GM23338 (cell line): ENCODE measurements around the gene ISY1. TPM values are rescaled to one million over a fixed set of nuclear protein-coding genes. Genes with fewer than 3 reads are reported as not detected.

Source experiments
- ATAC-seq: fragments of 200-7000 bp; cut with Tn5 transposase; 3 replicates; pipeline ENCODE4 v1.9.1; 2020
- DNase-seq: peaks from one replicate; pipeline ENCODE4 v3.0.0-alpha.2; 2015; ENCODE audit warnings: low spot score
- H2AFZ ChIP-seq: fragments of 200-600 bp; sonication (generic); 2 replicates; pipeline ENCODE4 v1.8.0; 2016; ENCODE audit warnings: antibody characterized with exemption, mild to moderate bottlenecking, moderate library complexity
- H3F3A ChIP-seq: fragments of 200-600 bp; sonication (generic); replicated peaks from 2 replicates; pipeline ENCODE4 v1.8.0; 2017; ENCODE audit warnings: antibody characterized with exemption, mixed run types, low read depth
- H3K27ac ChIP-seq: fragments of 200-600 bp; sonication (generic); 2 replicates; pipeline ENCODE4 v1.6.1; 2016; ENCODE audit warnings: low read depth
- H3K27me3 ChIP-seq: fragments of 200-600 bp; sonication (generic); 2 replicates; pipeline ENCODE4 v1.8.0; 2016; ENCODE audit warnings: mild to moderate bottlenecking, mixed run types, moderate library complexity; ENCODE audit not compliant: insufficient read depth
- H3K36me3 ChIP-seq: fragments of 200-600 bp; sonication (generic); 2 replicates; pipeline ENCODE4 v1.8.0; 2016; ENCODE audit warnings: mild to moderate bottlenecking; ENCODE audit not compliant: insufficient read depth
- H3K4me1 ChIP-seq: fragments of 200-600 bp; sonication (generic); 2 replicates; pipeline ENCODE4 v1.8.0; 2016; ENCODE audit warnings: mild to moderate bottlenecking, moderate library complexity; ENCODE audit not compliant: insufficient read depth
- H3K4me2 ChIP-seq: fragments of 200-600 bp; sonication (generic); 2 replicates; pipeline ENCODE4 v1.7.1; 2017; ENCODE audit warnings: mixed run types
- H3K4me3 ChIP-seq: fragments of 200-600 bp; sonication (generic); 2 replicates; pipeline ENCODE4 v1.6.1; 2016; ENCODE audit warnings: mixed run types
- H3K79me2 ChIP-seq: fragments of 200-600 bp; sonication (generic); replicated peaks from 2 replicates; pipeline ENCODE4 v1.8.0; 2017; ENCODE audit warnings: mild to moderate bottlenecking; ENCODE audit not compliant: insufficient read depth
- H3K9me2 ChIP-seq: fragments of 200-600 bp; sonication (generic); 2 replicates; pipeline ENCODE4 v1.8.0; 2017; ENCODE audit not compliant: insufficient read depth
- H4K20me1 ChIP-seq: fragments of 200-600 bp; sonication (generic); replicated peaks from 2 replicates; pipeline ENCODE4 v1.8.0; 2017; ENCODE audit warnings: mild to moderate bottlenecking; ENCODE audit not compliant: insufficient read depth
- H3K27ac Mint-ChIP-seq: 2 replicates; pipeline ENCODE4 v1.8.0; 2020; ENCODE audit warnings: inconsistent platforms, mild to moderate bottlenecking, moderate library complexity, mixed read lengths
- H3K27me3 Mint-ChIP-seq: 3 replicates; pipeline ENCODE4 v1.8.0; 2022; ENCODE audit warnings: low read depth, mild to moderate bottlenecking, moderate library complexity, mixed read lengths, inconsistent platforms; ENCODE audit not compliant: insufficient read depth, poor library complexity
- H3K36me3 Mint-ChIP-seq: 3 replicates; pipeline ENCODE4 v1.8.0; 2021; ENCODE audit warnings: low read depth, mild to moderate bottlenecking, inconsistent platforms, moderate library complexity, mixed read lengths
- H3K4me1 Mint-ChIP-seq: 3 replicates; pipeline ENCODE4 v1.8.0; 2020; ENCODE audit warnings: mild to moderate bottlenecking, inconsistent platforms, mixed read lengths
- H3K4me3 Mint-ChIP-seq: 3 replicates; pipeline ENCODE4 v1.8.0; 2021; ENCODE audit warnings: moderate library complexity, mild to moderate bottlenecking, inconsistent platforms, mixed read lengths
- H3K9me3 Mint-ChIP-seq: 3 replicates; pipeline ENCODE4 v1.8.0; 2020; ENCODE audit warnings: moderate library complexity, mild to moderate bottlenecking, inconsistent platforms, mixed read lengths
- NANOG ChIP-seq: IDR thresholded peaks from 2 replicates; pipeline ENCODE4 v1.6.1; 2016; ENCODE audit warnings: antibody characterized with exemption, borderline replicate concordance
- POLR2AphosphoS5 ChIP-seq: IDR thresholded peaks from 2 replicates; pipeline ENCODE4 v1.6.1; 2016; ENCODE audit warnings: antibody characterized with exemption, low read depth
- polyA plus RNA-seq: library from polyadenylated mRNA; unstranded; fragments of >200 nt; fragmentation: Nextera tagmentation; extraction: Ambion mirVana; gene quantifications from 2 replicates; pipeline ENCODE4 v1.2.1, GENCODE V29; 2016
- total RNA-seq: library from RNA; depleted of rRNA; stranded (reverse); fragments of >200 nt; shearing (Covaris generic); gene quantifications from 2 replicates; pipeline ENCODE4 v1.2.3, GENCODE V29; 2014
- TF ChIP-seq, protein P1 (sequence below): fragments of 250-450 bp; sonication (Bioruptor Pico); IDR thresholded peaks from 2 replicates; pipeline ENCODE4 v1.5.0; 2020; ENCODE audit warnings: mild to moderate bottlenecking, moderate library complexity
- TF ChIP-seq, protein P2 (sequence below), 2 experiments: fragments of 200-600 bp in 1 of 2; sonication (generic) in 1 of 2; conservative IDR thresholded peaks; 2 replicates each; pipeline versions ENCODE4 v1.5.1 to v1.6.1; 2016 to 2017; ENCODE audit warnings: antibody characterized with exemption in 2 of 2, low read depth in 2 of 2, mild to moderate bottlenecking in 2 of 2, moderate library complexity in 1 of 2

ISY1 gene
- total and polyA plus RNA-seq, 2 experiments from 2014 or later, result 11.3 to 23.6 TPM

GRCh38 chr3:129164500-129164899 lies 3.6 kb upstream of the ISY1 start:
- peaks cover 35% of the 10 kb centered on the region for H3K36me3 Mint-ChIP-seq
- peak; percentile 22; the same call in 1 of the 2 replicates for TF ChIP-seq POLR2AphosphoS5
- TF ChIP-seq, protein P1, sequence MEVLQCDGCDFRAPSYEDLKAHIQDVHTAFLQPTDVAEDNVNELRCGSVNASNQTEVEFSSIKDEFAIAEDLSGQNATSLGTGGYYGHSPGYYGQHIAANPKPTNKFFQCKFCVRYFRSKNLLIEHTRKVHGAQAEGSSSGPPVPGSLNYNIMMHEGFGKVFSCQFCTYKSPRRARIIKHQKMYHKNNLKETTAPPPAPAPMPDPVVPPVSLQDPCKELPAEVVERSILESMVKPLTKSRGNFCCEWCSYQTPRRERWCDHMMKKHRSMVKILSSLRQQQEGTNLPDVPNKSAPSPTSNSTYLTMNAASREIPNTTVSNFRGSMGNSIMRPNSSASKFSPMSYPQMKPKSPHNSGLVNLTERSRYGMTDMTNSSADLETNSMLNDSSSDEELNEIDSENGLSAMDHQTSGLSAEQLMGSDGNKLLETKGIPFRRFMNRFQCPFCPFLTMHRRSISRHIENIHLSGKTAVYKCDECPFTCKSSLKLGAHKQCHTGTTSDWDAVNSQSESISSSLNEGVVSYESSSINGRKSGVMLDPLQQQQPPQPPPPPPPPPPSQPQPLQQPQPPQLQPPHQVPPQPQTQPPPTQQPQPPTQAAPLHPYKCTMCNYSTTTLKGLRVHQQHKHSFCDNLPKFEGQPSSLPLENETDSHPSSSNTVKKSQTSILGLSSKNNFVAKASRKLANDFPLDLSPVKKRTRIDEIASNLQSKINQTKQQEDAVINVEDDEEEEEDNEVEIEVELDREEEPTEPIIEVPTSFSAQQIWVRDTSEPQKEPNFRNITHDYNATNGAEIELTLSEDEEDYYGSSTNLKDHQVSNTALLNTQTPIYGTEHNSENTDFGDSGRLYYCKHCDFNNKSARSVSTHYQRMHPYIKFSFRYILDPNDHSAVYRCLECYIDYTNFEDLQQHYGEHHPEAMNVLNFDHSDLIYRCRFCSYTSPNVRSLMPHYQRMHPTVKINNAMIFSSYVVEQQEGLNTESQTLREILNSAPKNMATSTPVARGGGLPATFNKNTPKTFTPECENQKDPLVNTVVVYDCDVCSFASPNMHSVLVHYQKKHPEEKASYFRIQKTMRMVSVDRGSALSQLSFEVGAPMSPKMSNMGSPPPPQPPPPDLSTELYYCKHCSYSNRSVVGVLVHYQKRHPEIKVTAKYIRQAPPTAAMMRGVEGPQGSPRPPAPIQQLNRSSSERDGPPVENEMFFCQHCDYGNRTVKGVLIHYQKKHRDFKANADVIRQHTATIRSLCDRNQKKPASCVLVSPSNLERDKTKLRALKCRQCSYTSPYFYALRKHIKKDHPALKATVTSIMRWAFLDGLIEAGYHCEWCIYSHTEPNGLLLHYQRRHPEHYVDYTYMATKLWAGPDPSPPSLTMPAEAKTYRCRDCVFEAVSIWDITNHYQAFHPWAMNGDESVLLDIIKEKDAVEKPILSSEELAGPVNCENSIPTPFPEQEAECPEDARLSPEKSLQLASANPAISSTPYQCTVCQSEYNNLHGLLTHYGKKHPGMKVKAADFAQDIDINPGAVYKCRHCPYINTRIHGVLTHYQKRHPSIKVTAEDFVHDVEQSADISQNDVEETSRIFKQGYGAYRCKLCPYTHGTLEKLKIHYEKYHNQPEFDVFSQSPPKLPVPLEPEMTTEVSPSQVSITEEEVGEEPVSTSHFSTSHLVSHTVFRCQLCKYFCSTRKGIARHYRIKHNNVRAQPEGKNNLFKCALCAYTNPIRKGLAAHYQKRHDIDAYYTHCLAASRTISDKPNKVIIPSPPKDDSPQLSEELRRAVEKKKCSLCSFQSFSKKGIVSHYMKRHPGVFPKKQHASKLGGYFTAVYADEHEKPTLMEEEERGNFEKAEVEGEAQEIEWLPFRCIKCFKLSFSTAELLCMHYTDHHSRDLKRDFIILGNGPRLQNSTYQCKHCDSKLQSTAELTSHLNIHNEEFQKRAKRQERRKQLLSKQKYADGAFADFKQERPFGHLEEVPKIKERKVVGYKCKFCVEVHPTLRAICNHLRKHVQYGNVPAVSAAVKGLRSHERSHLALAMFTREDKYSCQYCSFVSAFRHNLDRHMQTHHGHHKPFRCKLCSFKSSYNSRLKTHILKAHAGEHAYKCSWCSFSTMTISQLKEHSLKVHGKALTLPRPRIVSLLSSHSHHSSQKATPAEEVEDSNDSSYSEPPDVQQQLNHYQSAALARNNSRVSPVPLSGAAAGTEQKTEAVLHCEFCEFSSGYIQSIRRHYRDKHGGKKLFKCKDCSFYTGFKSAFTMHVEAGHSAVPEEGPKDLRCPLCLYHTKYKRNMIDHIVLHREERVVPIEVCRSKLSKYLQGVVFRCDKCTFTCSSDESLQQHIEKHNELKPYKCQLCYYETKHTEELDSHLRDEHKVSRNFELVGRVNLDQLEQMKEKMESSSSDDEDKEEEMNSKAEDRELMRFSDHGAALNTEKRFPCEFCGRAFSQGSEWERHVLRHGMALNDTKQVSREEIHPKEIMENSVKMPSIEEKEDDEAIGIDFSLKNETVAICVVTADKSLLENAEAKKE (CRISPR knock-in tag), result no peak
- ATAC-seq, result no peak
- Histone ChIP-seq H3F3A (peaks cover 44% of the 10 kb centered on the region), H3K9me2 (no peaks in the 10 kb centered on the region), H4K20me1 (peaks cover 31% of the 10 kb centered on the region), H3K4me1 (peaks cover 12% of the 10 kb centered on the region; the same call in 1 of the 2 replicates), H3K4me2 (no peak overlapping the region), H3K27ac (0 out of 2 replicates have a peak overlapping the region, but pooled peaks have one; percentile 39), H3K27me3 (no peaks in the 10 kb centered on the region), H3K79me2 (peaks cover 25% of the 10 kb centered on the region), H3K4me3 (no peak overlapping the region), H2AFZ (no peak overlapping the region), H3K36me3 (peaks cover 28% of the 10 kb centered on the region)
- no peaks in the 10 kb centered on the region; the same call in 2 of the 3 replicates for H3K9me3 Mint-ChIP-seq
- H3K27me3 Mint-ChIP-seq, result peaks cover 20% of the 10 kb centered on the region
- H3K27ac Mint-ChIP-seq, result no peak overlapping the region
- H3K4me1 Mint-ChIP-seq, result peaks cover 14% of the 10 kb centered on the region
- H3K4me3 Mint-ChIP-seq, result no peak overlapping the region
- no peak for DNase-seq

- peak; percentile 63 for DNase-seq
- H3K27ac ChIP-seq, result peak overlapping the region; percentile 100
Measured at GRCh38 chr3:129162729-129163579, 2.1 kb upstream of the ISY1 start.

More at GRCh38 chr3:129162729-129163579, 2.1 kb upstream of the ISY1 start:
- peaks cover 16% of the 10 kb centered on the region for H3K27me3 Mint-ChIP-seq
- H3K4me3 Mint-ChIP-seq, result peak overlapping the region; percentile 96
- H3K4me3 ChIP-seq, result peak overlapping the region; percentile 82; the same call in 1 of the 2 replicates
- peaks cover 28% of the 10 kb centered on the region for H3K79me2 ChIP-seq
- H3K36me3 Mint-ChIP-seq, result peaks cover 26% of the 10 kb centered on the region
- peaks cover 14% of the 10 kb centered on the region for H3K4me1 Mint-ChIP-seq
- peak overlapping the region; percentile 89; the same call in 1 of the 2 replicates for H3K4me2 ChIP-seq
- H3K27me3 ChIP-seq, result no peaks in the 10 kb centered on the region
- H3K36me3 ChIP-seq, result peaks cover 19% of the 10 kb centered on the region
- peaks cover 37% of the 10 kb centered on the region for H3F3A ChIP-seq
- peak overlapping the region; percentile 100; the same call in 1 of the 2 replicates for H3K27ac Mint-ChIP-seq
- H3K9me2 ChIP-seq, result no peaks in the 10 kb centered on the region
- no peaks in the 10 kb centered on the region; the same call in 2 of the 3 replicates for H3K9me3 Mint-ChIP-seq
- H2AFZ ChIP-seq, result no peak overlapping the region
- peaks cover 28% of the 10 kb centered on the region for H4K20me1 ChIP-seq
- H3K4me1 ChIP-seq, result peaks cover 12% of the 10 kb centered on the region; the same call in 1 of the 2 replicates
- TF ChIP-seq NANOG, result no peak
- TF ChIP-seq, protein P2, sequence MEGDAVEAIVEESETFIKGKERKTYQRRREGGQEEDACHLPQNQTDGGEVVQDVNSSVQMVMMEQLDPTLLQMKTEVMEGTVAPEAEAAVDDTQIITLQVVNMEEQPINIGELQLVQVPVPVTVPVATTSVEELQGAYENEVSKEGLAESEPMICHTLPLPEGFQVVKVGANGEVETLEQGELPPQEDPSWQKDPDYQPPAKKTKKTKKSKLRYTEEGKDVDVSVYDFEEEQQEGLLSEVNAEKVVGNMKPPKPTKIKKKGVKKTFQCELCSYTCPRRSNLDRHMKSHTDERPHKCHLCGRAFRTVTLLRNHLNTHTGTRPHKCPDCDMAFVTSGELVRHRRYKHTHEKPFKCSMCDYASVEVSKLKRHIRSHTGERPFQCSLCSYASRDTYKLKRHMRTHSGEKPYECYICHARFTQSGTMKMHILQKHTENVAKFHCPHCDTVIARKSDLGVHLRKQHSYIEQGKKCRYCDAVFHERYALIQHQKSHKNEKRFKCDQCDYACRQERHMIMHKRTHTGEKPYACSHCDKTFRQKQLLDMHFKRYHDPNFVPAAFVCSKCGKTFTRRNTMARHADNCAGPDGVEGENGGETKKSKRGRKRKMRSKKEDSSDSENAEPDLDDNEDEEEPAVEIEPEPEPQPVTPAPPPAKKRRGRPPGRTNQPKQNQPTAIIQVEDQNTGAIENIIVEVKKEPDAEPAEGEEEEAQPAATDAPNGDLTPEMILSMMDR (conservative IDR thresholded peaks at IDR 0.05; ENCODE audit: low read depth in 2 of 2), result peak; percentile 42 to 51
- peak; percentile 48; the same call in 1 of the 2 replicates for TF ChIP-seq POLR2AphosphoS5
- peak; percentile 43 for ATAC-seq
